ENCODE data around the gene PRKG1.

Gene PRKG1

DNA sequence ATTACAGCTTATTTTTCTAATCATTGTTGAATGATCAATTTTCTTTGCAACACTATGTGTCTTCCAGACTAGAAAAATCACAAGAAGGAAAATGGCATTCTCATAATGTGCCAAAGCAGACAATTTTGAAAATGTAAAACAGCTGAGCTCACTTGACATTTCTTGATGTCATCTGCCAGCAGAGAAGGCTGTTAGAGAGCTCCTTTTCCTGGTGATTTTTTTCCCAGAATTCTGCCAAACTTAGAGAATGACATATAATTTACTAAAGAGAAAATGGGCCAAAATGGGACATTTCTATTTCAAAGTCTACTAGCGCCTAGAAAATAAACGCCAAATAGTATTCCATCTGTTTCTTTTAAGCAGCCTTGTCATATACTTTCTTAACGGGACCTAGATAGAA is 714.0 kb downstream of the PRKG1 start:
- no peak for DNase-seq

DNA sequence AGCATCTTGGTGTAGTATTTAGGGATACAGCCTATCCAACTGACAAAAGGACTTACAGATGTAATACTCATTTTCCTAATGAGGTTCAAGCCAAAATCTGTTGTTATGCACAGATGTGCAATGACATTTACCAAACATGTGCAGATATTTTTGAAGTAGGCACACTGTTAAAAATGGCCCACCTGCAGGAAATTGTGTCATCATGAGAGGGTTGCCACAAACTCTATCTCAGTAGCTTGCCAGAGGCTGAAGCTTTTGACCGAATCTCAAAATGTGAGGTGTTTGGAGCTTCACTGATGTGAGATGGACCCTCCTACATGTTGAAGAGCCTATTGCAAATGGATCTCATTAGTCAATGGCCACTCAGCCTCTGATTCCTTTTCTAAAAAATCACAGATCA is 714.8 kb downstream of the PRKG1 start:
- no peak for DNase-seq

DNA sequence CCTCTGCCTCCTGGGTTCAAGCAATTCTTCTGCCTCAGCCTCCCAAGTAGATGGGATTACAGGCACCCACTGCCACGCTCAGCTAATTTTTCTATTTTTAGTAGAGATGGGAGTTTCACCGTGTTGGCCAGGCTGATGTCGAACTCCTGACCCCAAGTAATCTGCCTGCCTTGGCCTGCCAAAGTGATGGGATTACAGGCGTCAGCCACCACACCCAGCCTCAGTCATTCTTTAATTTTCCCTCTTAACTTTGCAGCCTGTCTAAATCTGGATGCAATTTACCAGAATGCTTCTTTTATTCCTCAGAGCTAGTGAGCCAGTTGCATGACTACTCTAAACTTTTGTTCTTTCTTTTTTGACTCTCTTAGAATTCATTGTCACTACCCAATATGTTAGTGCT is 715.6 kb downstream of the PRKG1 start:
- no peak for DNase-seq

DNA sequence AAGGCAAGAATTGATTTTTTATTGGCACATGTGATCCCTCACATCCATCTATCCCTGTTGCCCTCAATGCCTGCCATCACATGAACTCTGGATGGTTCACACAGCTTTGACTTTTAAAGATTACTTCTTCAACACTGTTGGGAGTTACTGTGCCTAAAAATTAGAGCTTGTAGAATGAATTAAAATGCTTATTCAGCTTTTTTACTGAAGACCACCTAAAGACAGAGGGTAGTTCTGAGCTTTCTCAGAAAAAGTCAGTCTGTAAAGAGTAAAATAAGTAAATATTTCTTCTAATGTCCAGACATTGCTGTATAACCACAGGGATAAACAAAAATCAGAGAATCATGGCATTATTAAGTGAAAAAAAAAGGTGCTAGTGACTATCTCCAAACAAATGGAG is 718.4 kb downstream of the PRKG1 start:
- DNase-seq: no peak

DNA sequence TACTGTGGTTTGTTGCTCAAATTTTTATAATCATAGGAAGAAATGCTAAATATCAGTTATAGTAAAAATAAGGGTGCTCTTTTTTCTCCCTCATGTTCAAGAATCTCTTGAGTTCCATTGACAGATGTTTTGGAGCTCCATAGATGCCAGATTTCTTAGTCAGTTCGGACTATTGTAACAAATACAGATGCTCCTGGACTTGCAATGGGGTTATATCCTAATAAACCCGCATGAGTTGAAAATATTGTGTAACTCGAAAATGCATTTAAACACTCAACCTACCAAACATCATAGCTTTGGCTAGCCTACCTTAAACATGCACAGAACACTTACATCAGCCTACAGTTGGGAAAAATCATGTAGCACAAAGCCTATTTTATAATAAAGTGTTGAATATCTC is 725.8 kb downstream of the PRKG1 start:
- no peak for DNase-seq

DNA sequence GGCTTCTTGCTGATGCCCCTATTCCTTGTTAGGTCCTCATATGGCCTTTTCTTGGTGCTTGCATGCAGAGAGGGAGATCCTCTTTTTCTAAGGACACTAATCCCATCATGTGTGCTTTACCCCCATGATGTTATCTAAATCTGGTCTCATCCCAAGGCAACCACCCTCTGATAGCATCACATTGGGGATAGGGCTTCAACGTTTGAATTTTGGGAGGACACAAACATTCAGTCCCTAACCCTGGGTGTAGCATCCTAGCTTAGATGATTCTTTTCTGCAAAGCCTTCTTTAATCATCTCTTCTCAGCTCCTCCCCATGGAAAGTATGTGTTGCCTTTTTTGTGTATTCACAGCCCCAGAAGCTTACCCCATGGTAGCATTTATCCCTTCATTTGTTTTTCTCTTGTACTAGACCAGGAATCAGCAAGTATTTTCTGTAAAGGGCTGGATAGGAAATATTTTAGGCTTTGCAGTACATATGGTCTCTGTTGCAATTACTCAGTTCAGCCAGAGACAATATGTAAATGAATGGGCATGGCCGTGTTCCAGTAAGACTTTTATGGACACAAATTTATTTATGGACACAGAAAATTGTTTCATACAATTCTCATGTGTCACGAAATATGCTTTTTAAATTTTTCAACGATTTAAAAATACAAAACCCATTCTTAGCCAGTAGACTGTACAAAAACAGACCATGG is 726.6 kb downstream of the PRKG1 start:
- DNase-seq: no peak

DNA sequence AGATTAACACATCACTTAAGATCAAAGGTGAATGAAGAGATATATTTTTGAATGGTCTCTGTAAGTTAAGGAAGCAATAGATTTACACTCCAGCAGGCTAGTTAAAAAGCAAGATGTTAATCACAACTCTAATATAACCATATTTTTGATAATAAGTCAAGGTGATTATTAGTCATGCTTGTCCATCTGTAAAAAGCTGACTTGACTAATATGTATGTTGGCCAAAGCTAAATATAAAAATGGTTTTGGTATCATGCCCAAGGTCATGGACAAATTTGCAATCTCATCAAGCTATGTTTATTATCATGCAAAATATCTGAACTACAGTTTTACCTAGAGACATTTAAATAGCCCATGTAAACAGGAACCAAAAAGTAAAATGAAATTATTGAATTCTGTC is 727.7 kb downstream of the PRKG1 start:
- no peak for DNase-seq

DNA sequence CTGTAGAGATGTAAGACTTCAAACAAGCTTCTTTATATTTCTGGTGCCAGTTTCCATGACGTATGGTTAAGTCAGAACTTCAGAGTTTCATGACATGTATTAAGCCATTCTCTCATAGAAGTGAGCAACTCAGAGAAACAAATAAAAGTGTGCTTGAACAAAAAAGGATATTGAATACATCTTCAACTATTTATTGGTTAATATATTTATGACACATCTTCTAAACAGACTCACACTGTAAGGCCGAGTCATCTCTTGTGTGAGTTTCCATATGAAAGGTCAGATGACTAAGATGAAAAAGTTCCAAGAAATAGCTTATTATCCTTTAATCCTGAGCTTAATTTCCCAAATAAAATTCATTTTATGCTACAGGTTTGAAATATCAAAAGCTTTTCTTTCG is 730.6 kb downstream of the PRKG1 start:
- no peak for DNase-seq

DNA sequence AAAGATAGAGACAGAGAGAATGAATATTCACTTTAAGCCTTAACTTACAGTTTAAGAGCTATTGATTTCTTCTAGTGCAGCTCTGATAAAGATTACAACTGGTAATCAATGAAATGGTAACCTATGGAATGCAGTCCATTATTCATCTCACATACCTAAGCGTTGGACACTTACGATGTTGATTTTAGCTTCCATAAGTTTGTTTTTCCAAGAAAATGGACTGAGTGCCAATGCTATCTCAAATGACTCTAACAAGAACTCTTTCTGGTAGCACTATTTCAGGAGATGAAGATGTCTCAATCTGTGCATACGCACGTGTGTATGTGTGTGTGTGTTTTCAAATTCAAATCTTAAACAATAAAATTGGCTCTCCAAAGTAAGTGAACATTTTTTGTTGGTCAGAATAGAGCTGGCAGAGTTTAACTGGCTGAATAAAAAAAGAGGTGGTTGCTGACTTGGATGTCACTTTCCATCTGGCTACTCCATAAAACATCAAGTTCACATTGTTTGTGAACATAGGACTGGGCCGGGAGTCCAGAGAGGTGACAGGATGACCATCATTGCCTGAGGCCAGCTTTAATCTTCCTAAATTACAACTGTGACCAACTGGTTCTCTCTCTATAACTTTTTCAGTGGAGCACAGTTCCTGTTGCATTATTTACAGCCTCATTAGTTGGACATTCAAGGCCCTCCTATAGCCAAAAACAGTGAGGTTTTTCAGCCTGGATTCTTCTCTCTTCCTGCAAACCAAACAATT is 732.0 kb downstream of the PRKG1 start:
- no peak for DNase-seq

DNA sequence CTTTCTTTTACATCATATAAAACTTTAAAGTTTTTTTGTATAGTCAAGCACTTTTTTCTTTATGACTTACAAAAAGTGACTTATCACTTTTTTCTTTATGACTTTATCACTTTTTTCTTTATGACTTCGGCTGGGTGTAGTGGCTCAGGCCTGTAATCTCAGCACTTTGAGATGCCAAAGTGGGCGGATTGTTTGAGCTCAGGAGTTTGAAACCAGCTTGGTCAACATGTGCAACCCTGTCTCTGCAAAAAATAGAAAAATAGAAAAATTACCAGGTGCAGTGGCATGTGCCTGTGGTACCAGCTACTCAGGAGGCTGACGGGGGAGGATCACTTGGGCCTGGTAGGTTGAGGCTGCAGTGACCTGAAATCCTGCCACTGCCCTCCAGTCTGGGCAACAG is 733.9 kb downstream of the PRKG1 start:
- no peak for DNase-seq

DNA sequence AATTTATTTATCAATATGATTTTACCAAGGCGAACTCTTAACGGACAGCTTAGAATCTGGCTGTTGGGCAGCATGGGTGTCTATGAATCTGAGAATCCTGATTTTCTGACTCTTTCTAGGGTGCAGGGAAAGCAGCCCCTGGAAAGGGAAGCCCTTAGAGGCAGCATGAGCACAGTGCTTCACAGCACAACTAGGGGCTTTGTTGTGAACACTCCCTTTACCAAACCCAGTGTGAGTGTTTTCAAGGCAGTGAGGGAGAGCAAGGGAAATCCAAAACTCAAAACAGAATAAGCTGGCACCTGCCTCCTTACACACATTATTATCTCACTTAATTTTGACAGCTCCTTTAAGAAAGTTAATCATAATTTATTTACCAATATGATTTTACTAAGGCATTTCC is 741.4 kb downstream of the PRKG1 start:
- no peak for DNase-seq

DNA sequence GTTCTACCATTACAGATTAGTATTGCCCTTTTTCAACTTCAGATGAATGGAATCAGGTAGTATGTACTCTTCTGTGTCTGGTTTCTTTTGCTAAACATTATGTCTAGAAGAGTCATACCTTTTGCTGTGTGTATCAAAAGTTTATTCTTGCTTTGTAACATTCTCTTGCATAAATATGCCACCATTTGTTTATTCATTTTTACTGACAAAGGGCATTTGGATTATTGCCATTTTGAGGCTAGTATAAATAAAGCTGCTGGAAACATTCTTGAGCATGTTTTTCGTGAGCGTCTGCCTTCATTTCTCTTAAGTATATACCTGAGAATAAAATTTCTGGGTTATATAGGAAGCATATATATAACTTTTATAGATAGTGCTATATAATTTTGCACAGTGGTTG is 746.8 kb downstream of the PRKG1 start:
- no peak for DNase-seq

DNA sequence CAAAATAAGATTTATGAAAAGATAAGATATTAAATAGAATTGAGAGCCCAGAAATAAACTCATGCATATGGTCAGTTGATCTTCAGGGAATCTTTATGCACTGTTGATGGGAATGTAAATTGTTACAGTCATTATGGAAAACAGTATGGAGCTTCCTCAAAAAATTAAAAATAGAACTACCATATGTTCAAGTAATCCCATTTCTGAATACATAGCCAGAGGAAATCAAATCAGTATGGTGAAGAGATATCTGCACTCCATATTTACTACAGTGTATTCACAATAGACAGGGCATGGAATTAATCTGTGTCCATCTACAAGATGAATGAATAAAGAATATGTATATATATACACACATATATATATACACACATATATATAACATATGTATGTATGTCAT is 747.5 kb downstream of the PRKG1 start:
- no peak for DNase-seq

DNA sequence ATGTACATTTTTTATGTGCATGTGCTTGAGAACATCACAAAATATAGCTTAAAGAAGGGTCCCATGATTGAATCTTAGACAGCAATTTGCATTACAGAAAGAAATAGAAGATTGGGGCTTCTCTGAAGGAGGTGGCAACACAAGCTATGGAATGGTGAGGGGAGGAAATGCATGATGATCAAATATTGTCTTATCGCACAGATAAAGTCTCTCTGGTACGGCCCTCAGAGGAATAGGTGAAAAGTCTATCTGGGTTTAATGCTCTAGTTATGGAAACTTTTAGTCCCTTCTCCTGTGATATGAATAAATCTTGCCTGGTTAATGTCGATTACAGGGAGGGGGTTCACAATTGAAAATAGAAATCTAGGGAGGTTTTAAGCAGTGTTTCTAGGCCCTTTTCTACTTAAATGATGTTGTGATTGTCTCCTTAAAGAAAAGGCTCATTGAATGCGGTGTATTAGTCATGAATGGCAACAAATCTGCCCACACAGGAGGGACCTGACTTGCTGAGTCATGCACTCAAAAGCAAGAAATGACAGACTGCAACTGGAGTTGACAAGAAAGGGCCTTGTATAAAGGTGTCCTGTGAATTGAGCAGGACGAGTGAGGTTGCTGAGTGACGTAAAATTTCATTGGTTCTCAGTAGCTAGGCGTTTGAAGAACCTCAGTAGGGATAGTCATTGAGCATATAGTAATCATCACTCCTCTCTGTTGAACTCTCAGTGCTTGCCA is 758.5 kb downstream of the PRKG1 start:
- DNase-seq: no peak

DNA sequence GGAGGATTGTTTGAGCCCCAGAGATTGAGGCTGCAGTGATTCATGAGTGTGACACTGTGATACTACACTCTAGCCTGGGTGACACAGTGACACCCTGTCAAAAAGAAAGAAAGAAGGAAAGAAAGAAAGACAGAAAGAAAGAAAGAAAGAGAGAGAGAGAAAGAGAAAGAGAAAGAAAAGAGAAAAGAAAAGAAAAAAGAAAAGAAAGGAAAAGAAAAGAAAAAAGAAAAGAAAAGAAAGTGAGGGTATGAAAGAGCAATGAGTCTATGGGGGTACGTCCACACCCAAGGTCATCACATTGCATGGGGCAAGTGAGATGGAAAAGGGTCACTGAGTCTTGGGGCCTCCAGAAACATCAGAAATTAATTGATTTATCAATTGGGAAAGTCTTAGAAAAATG is 760.3 kb downstream of the PRKG1 start:
- DNase-seq: no peak

DNA sequence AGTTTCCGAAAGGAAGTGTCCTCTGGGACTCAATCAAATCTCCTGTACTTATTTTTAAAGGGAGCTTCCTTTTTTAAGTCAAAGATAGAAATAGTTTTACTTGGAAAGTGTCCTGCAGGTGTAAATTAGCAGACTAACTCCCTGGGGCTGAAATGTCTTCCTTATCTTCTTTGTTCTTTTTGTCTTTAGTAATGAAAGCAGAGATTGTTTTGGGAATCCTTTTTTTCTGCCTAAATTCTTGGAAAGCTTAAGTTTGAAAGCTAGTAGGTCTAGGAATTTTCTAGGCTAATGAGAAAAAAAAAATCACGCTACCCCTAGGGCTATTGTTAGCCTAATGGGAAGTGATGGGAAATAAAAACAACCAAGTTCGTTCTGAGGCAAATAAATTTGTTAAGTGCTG is 764.2 kb downstream of the PRKG1 start:
- DNase-seq: no peak

DNA sequence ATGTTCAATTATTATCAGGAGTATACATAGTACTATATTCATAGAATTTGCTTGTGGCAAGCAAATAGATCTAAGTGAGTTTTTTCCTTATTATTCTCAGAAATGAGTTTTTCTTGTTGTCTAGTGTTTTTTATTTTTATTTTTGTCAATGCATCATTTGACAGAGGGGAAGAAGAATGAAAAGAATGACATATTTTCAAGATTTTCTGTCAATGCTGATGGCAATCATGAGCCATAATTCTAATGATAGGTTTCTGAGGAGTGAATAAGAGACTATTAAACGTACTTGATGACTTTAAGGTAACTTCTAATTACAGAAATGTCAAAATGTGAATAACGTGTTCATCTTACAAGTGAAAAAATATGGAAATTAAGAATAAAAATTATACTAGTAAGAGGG is 769.7 kb downstream of the PRKG1 start:
- DNase-seq: no peak

DNA sequence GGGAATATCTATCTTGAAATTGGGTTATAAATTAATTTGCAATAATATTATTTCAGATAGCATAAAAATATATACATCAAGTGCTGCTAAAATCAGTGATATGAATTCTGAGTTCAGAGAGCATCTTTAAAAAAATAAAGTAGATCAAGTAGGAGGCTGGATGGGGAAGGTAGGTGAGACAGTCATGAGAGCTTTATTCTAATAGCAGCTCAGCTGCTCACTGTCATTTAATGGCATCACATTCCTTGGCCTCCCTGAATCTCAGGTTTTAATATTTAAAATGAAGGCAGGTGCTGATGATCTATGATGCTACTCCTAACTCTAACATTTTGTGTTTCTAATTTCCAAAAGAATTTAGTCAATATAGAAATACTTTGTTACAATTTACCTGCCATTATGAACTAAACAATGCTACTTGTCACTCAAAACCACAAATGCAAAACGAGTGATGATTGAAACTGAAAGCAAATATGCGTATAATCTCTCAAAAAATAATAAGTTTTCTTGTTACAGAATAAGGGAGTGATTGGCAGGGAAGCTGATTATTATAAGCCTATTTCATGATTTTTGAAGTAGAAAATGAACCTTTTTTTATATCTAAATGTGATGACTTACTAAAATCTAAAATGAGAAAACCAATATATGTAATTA is 772.7 kb downstream of the PRKG1 start:
- DNase-seq: no peak

DNA sequence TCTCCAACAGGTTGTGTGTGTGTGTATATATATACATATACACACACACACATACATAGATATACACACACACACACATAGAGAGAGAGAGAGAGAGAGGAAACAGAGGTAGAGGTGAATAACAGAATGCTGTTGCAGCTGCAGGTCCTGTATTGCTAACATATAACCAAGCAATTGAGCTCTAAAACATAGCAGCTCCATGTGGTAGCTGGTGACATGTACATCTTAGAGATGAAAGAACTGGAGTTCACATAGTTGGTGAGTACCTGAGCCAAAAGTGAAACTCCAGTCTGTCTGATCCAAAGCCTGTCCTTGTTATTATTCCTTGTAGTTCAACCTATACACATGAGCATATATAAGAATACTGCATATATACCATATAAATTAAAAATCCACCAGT is 778.0 kb downstream of the PRKG1 start:
- no peak for DNase-seq

DNA sequence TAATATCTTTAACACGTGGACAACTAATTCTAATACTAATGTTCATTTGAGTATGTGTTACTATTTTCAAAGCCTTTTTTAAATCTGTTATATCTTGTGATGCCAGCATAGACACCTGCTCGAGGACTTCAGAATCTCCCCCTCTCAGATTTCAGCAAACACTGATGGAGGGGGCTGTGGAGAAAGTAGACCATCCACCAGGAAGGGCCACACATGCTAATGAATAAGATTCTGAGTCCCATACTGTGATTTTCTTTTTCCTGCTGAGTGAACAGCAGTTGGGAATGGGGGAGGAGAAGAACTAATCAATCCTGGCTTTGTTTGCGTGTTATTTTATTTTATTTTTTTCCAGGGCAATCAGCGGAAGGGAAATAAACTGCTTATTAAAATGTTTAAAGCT is 783.0 kb downstream of the PRKG1 start:
- DNase-seq: no peak

DNA sequence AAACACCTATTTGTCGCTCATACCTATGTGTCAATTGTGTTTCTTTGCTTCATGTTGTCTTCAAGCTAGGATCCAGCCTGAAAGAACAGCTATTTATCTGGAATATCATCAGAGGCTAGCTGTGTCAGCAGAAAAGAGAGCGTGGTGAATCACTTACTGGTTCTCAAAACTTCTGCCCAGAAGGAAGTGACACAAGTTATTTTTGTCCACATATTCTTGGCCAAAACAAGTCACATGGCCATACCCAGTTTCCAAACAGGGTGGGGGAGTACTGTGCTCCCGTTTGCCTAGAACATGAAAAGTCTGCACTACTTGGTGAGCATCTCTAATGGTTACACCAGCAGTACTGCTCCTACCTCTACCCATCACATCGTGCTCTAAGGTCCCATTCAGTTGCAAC is 786.0 kb downstream of the PRKG1 start:
- DNase-seq: no peak

DNA sequence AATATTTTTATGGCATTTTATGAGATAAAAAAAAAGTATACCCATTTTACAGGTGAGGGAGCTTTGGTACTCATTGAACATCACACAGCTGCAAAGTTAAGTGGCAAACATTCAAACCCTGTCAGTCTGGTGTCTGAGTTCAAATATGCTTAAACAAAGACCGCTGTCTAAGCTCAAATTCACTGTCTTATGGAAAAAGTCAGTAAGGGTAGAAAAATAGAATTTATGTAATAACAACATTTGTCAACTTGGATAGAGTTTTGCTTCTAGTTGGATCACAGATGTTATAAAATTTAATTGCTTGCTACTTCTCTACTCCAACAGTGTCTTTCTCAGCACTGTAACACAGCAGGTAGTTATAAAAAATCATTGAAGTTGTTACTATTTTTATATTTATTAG is 786.8 kb downstream of the PRKG1 start:
- DNase-seq: no peak

DNA sequence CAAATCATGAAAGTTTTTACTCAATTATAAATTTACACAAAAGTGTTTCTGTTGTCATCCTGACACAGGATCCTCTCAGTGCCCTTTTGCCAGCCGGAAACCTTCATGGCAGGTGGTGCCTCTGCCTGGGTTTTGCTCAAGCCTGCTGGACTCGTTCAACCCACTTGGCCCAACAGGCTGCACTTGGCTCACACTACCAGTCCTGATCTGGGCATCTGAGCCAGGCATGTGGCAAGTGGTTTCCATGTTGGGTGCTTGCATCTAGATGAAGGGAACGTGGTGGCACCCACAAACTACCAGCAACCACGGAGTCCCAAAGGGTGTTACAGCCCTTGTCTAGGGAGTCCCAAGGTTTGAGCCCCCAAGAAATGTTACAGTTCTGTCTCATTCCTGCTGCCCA is 787.4 kb downstream of the PRKG1 start:
- DNase-seq: no peak

DNA sequence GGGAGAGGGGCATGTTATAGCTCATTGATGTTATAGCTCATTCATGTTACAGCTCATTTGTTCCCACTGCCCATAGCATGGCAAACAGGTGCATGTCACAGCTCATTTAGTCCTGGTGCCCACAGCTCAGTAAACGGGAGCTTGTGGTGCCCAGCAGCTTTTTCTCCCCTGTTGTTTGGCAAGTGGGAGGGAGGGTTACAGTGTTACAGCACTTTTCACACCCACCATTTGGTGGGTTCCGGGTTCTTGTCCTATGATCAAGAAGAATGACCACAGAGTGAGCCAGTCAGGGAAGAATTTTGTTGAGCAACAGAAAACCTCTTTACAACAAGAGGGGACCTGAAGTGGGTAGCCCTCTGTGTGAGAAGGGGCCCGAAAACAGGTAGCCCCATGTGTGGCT is 787.9 kb downstream of the PRKG1 start:
- no peak for DNase-seq
